ENCODE data around the gene POC1A.

- no peak for TF ChIP-seq CTCF (IDR thresholded peaks at IDR 0.05)
- TF ChIP-seq POLR2A (IDR thresholded peaks at IDR 0.05) = no peak
- no peak for TF ChIP-seq POLR2AphosphoS5 (IDR thresholded peaks at IDR 0.05)
These were observed 7.4 kb downstream of the POC1A start for GRCh38 chr3:52146811-52147210.

Data from upper lobe of left lung (tissue), 4 donors.